ENCODE data around the gene PRCC.

Gene PRCC, protein sequence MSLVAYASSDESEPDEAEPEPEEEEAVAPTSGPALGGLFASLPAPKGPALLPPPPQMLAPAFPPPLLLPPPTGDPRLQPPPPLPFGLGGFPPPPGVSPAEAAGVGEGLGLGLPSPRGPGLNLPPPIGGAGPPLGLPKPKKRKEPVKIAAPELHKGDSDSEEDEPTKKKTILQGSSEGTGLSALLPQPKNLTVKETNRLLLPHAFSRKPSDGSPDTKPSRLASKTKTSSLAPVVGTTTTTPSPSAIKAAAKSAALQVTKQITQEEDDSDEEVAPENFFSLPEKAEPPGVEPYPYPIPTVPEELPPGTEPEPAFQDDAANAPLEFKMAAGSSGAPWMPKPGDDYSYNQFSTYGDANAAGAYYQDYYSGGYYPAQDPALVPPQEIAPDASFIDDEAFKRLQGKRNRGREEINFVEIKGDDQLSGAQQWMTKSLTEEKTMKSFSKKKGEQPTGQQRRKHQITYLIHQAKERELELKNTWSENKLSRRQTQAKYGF

DNA sequence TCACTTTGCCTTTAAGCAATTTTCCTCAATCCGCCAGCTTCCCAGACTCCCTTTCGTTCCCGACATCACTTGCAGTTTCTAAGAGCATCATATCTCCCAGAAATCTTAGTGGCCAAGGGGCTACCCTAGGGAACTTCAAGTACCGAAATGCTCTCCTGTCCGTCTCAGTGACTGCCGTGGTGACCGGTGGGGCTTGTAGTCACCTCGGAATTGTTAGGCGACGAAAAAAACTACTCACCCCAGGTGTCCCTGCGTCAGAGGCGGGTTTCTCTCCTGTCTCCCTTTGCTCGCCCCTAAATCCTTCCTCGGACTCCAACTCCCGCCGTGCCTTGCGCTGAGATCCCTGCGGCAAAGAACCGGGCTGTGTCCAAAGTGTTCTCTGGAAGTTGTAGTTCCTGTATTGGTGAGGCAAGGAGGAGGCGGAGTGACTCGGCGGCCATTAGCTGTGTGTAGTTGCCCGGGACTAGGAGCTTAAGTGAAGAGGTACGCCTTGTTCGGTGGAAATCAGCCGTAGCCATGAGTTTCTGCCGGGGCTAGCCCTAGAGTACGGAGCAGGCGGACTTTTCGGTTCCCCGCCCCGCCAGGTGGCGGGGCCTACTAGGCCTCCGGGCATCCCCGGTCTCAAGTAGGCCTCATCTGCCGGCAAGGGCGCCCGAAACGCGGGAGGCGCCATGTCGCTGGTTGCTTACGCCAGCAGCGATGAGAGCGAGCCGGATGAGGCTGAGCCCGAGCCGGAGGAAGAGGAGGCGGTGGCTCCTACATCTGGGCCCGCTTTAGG lies at the start of gene PRCC:
PRCC (plus strand) TSS at position 435 of the 778 bp plus-strand sequence; CDS start at position 672, 237 bp downstream.
- no peaks in the 10 kb centered on the region for H3K27me3 Mint-ChIP-seq
- H3K9me3 Mint-ChIP-seq: no peaks in the 10 kb centered on the region
- H3K4me3 Mint-ChIP-seq: no peak within 1 kb of the TSS
- DNase-seq: peak; percentile 95
- peaks cover 38% of the 10 kb centered on the region for H3K36me3 Mint-ChIP-seq (ENCODE audit: low read depth)
- H3K27ac Mint-ChIP-seq: no peak within 1 kb of the TSS
- H3K4me1 Mint-ChIP-seq (ENCODE audit: low read depth): peaks cover 41% of the 10 kb centered on the region

DNA sequence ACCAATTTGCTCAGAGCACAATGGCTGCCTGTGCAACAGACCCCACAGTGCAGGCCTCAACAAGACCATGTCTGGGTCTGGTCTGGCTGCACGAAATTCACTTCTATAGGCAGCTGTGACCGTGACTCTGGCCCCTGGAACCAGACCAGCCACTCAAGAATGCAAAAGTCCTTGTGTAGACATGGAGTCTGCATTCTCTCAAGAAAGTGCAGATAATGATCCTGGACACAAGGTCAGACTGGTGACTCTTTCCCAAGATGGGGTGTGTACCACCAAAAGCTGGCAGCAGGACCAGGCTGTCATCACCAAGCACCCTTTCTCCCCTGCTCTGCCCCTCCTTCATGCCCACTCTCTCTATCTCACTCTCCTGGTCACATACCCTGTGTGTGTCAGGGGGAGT lies 46.2 kb upstream of the PRCC start:
- no peaks in the 10 kb centered on the region for H3K27me3 Mint-ChIP-seq
- no peaks in the 10 kb centered on the region for H3K9me3 Mint-ChIP-seq
- H3K27ac Mint-ChIP-seq: peak overlapping the region; percentile 85
- H3K36me3 Mint-ChIP-seq (ENCODE audit: low read depth): peaks cover 50% of the 10 kb centered on the region
- DNase-seq: no peak
- H3K4me3 Mint-ChIP-seq: no peak overlapping the region
- peaks cover 32% of the 10 kb centered on the region for H3K4me1 Mint-ChIP-seq (ENCODE audit: low read depth)

- Mint-ChIP-seq H3K9me3 (no peaks in the 10 kb centered on the region), H3K36me3 (ENCODE audit: low read depth) (peaks cover 46% of the 10 kb centered on the region), H3K4me3 (no peak overlapping the region), H3K4me1 (ENCODE audit: low read depth) (peaks cover 32% of the 10 kb centered on the region), H3K27me3 (no peaks in the 10 kb centered on the region), H3K27ac (peak overlapping the region; percentile 85)
- DNase-seq: no peak
These were observed 45.8 kb upstream of the PRCC start for GRCh38 chr1:156721535-156721934.

DNA sequence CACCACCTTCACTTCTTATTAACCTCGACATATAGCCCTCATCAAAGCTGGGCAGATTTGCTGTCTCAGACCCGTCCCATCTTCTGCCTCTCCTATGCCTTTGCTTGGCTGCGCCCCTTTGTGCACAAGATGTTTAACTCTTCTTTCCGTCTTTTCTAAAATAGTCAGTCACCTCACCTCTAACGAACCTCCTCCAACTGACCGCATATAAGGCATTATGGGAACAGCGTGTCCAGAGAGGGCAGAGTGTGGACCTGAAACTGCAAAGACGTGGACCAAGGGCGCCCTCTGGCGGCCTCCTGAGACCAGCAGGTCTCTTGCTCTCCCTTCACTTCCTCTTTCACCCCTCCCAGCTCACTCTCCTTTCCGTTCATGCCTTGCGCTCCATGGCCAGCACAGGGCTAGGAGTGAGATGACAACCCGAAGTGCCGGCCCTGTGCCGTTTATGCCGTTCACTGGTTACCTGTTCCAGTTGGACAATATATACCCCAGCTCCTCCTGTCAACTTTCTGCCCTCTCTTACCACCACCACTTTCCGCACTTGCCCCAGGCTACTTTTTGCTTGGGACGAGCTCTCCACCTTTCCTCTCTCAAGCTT lies 41.6 kb upstream of the PRCC start:
- H3K27me3 Mint-ChIP-seq: no peaks in the 10 kb centered on the region
- peak; percentile 84 for DNase-seq
- no peaks in the 10 kb centered on the region for H3K9me3 Mint-ChIP-seq
- peaks cover 40% of the 10 kb centered on the region for H3K4me1 Mint-ChIP-seq (ENCODE audit: low read depth)
- H3K4me3 Mint-ChIP-seq: no peak overlapping the region
- no peak overlapping the region for H3K27ac Mint-ChIP-seq
- peaks cover 28% of the 10 kb centered on the region for H3K36me3 Mint-ChIP-seq (ENCODE audit: low read depth)

GRCh38 chr1:156726549-156727226 lies 40.6 kb upstream of the PRCC start:
- no peak overlapping the region for H3K27ac Mint-ChIP-seq

DNA sequence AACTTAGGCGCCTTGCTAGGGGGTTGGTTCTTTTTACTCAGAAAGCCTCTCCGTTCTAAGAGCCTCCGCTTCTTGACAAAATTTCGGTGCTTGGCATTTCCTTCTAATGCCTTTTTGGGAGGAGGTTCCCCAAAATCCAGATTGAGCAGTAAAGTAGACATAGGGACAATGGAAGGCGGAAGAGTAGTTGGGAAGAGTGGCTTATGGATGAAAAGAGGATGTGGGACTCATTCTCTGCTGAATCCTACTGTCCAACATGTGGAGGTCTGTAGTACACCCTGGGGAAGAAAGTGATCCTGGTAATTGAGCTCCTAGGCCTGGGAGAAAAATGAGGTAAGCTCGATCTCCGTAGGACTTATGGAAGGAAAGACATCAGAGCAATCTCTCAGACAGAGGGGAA lies 39.8 kb upstream of the PRCC start:
- no peak for DNase-seq
- Mint-ChIP-seq H3K4me3 (no peak overlapping the region), H3K27ac (no peak overlapping the region), H3K36me3 (ENCODE audit: low read depth) (peaks cover 20% of the 10 kb centered on the region), H3K27me3 (no peaks in the 10 kb centered on the region), H3K9me3 (no peaks in the 10 kb centered on the region), H3K4me1 (ENCODE audit: low read depth) (peaks cover 37% of the 10 kb centered on the region)

More at GRCh38 chr1:156726549-156727226, 40.6 kb upstream of the PRCC start:
- DNase-seq: peak; percentile 62
- Mint-ChIP-seq H3K4me1 (ENCODE audit: low read depth) (peaks cover 39% of the 10 kb centered on the region), H3K4me3 (no peak overlapping the region), H3K36me3 (ENCODE audit: low read depth) (peaks cover 21% of the 10 kb centered on the region), H3K27me3 (no peaks in the 10 kb centered on the region), H3K9me3 (no peaks in the 10 kb centered on the region)

- peaks cover 26% of the 10 kb centered on the region for H3K36me3 Mint-ChIP-seq (ENCODE audit: low read depth)
- DNase-seq: no peak
- H3K4me3 Mint-ChIP-seq: no peak within 1 kb of the TSS
- H3K27me3 Mint-ChIP-seq: no peaks in the 10 kb centered on the region
- no peak within 1 kb of the TSS for H3K27ac Mint-ChIP-seq
- no peaks in the 10 kb centered on the region for H3K9me3 Mint-ChIP-seq
- H3K4me1 Mint-ChIP-seq (ENCODE audit: low read depth): peaks cover 36% of the 10 kb centered on the region
These were observed 39.3 kb upstream of the PRCC start, which contains the start of gene METTL25B for GRCh38 chr1:156727926-156728598. TSS of gene METTL25B (plus strand) at chr1:156728469. CDS start at chr1:156729105, 636 bp downstream.

- peak; percentile 93 for DNase-seq
- H3K4me1 Mint-ChIP-seq (ENCODE audit: low read depth): peaks cover 28% of the 10 kb centered on the region
- no peak within 1 kb of the TSS for H3K27ac Mint-ChIP-seq
- H3K27me3 Mint-ChIP-seq: no peaks in the 10 kb centered on the region
- H3K4me3 Mint-ChIP-seq: no peak within 1 kb of the TSS
- H3K9me3 Mint-ChIP-seq: no peaks in the 10 kb centered on the region
- H3K36me3 Mint-ChIP-seq (ENCODE audit: low read depth): peaks cover 32% of the 10 kb centered on the region
These were observed 38.5 kb upstream of the PRCC start, which contains the start of gene ISG20L2 for GRCh38 chr1:156728599-156729462. TSS of gene ISG20L2 (minus strand) at chr1:156728766. CDS start at chr1:156727652, 1,114 bp downstream.

- no peak overlapping the region for H3K4me3 Mint-ChIP-seq
These were observed 33.2 kb upstream of the PRCC start for GRCh38 chr1:156733989-156734584.

GRCh38 chr1:156738407-156738806 lies 28.9 kb upstream of the PRCC start:
- Mint-ChIP-seq H3K36me3 (ENCODE audit: low read depth) (peaks cover 87% of the 10 kb centered on the region), H3K9me3 (no peaks in the 10 kb centered on the region), H3K4me3 (no peak overlapping the region), H3K27ac (peak overlapping the region; percentile 55), H3K27me3 (no peaks in the 10 kb centered on the region), H3K4me1 (ENCODE audit: low read depth) (peaks cover 38% of the 10 kb centered on the region)
- no peak for DNase-seq

More at GRCh38 chr1:156733989-156734584, 33.2 kb upstream of the PRCC start:
- H3K27me3 Mint-ChIP-seq: no peaks in the 10 kb centered on the region
- H3K27ac Mint-ChIP-seq: no peak overlapping the region
- H3K36me3 Mint-ChIP-seq (ENCODE audit: low read depth): peaks cover 71% of the 10 kb centered on the region
- H3K9me3 Mint-ChIP-seq: no peaks in the 10 kb centered on the region
- DNase-seq: no peak
- peaks cover 23% of the 10 kb centered on the region for H3K4me1 Mint-ChIP-seq (ENCODE audit: low read depth)

GRCh38 chr1:156738916-156739315 lies 28.4 kb upstream of the PRCC start:
- DNase-seq: no peak
- Mint-ChIP-seq H3K27me3 (no peaks in the 10 kb centered on the region), H3K4me3 (peak overlapping the region; percentile 98), H3K27ac (peak overlapping the region; percentile 55), H3K36me3 (ENCODE audit: low read depth) (peaks cover 87% of the 10 kb centered on the region), H3K9me3 (no peaks in the 10 kb centered on the region), H3K4me1 (ENCODE audit: low read depth) (peaks cover 42% of the 10 kb centered on the region)

GRCh38 chr1:156740237-156740740 lies 27.0 kb upstream of the PRCC start:
- no peaks in the 10 kb centered on the region for H3K9me3 Mint-ChIP-seq
- peak overlapping the region; percentile 98 for H3K4me3 Mint-ChIP-seq
- H3K36me3 Mint-ChIP-seq (ENCODE audit: low read depth): peaks cover 93% of the 10 kb centered on the region
- no peaks in the 10 kb centered on the region for H3K27me3 Mint-ChIP-seq
- no peak for DNase-seq
- peak overlapping the region; percentile 98 for H3K27ac Mint-ChIP-seq
- peaks cover 48% of the 10 kb centered on the region for H3K4me1 Mint-ChIP-seq (ENCODE audit: low read depth)
